HG02973 (cell line): ENCODE measurements around the gene MORN1.
"Not testable (repeated sequence)": the region's sequence is repeated elsewhere in the genome, so short reads cannot be mapped to it uniquely, and the experiment has no call there.

Experiments
- ATAC-seq: cut with Tn5 transposase; IDR thresholded peaks from one replicate; pipeline ENCODE4 v1.9.1; 2021; ENCODE audit warnings: moderate library complexity; ENCODE audit not compliant: unreplicated experiment

MORN1 gene

GRCh38 chr1:2391041-2391930, at the start of gene MORN1, which contains the start of gene RER1:
MORN1 (minus strand) TSS chr1:2391554; CDS start chr1:2391533, 21 bp downstream.
RER1 (plus strand) TSS chr1:2391841; CDS start chr1:2395791, 3,950 bp downstream.
- peak; percentile 86 for ATAC-seq

GRCh38 chr1:2440346-2440745, 49.0 kb upstream of the MORN1 start:
- not testable (repeated sequence) for ATAC-seq

GRCh38 chr1:2439369-2439768, 48.0 kb upstream of the MORN1 start:
- no peak for ATAC-seq

DNA sequence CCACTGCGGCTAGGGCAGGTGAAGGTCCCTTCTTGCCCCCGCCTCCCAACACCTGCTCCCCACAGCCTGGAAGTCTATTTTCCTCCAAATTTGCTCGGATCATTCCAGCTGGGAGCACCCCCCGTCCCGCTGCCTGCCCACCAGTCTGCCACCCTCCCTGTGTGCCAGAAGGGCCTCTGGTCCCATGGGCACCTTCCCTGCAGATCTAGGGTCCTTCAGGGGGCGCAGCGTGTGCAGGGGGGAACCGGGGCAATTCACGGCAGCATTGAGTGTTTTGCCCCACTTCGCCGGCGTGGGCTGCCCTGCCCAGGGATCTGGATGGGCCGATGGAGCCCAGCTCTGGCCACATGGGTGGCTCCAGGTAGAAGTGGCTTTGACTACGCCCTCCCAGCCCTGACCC, 47.3 kb upstream of the MORN1 start:
- no peak for ATAC-seq

DNA sequence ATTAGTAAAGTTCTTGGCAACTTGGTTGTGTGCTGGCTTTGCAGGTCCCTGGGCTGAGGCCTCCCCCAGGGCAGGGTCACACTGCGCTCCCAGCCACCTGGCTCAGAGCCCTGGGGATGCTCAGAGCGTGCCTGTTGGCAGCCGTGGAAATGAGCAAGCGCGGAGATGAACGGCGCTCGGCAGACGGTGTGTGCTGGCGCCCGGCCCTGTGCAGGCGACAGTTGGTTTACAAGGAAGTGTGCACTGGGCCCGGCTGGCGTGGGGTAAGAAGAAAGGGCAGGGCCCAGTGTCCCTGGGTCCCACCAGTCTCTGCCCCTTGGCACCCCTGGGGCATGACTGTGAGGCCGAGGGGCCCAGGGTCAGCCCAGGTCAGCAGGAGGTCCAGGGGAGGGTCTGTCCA, 46.7 kb upstream of the MORN1 start:
- ATAC-seq, result no peak

DNA sequence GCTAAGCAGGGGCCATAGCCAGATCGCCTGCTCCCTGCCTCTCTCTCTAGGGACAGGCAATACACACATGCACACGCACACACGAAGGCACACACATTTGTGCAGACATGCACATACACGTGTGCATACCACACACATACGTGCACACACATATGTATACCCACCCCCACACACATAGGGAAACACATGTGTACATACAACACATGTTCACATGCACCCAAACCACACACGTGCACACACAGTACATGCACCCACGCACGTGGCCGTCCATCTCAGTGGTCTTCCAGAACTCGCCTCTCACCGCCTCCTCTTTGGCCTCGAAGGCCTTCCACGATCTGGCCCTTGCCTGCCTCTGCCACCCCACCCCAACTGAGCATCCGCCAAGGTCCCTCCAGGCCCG, 46.3 kb upstream of the MORN1 start:
- no peak for ATAC-seq

GRCh38 chr1:2436876-2437275, 45.5 kb upstream of the MORN1 start:
- no peak for ATAC-seq

- ATAC-seq, result no peak
Observed at GRCh38 chr1:2435746-2436355, 44.5 kb upstream of the MORN1 start.

GRCh38 chr1:2435091-2435490, 43.7 kb upstream of the MORN1 start:
- no peak for ATAC-seq

GRCh38 chr1:2433936-2434655, 42.7 kb upstream of the MORN1 start:
- no peak for ATAC-seq

DNA sequence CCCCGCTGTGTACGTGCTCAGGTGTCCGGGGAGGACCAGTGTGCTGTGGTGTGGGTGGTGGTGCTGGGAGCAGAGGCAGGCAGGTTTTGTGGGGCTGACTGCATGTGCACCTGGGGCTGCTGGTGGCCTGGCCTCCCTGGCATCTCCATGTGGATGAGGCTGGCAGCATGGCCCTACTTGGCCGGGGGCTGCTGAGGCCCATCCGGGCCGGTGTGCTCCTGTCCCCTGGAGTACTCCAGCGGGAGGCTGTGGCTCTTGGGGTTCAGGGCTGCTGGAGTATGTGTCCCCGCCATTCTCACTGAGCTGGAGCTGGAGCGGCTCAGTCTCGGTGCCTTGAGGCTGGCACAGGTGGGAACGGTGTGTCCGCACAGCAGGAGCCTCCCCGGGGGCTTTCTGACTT, 41.8 kb upstream of the MORN1 start:
- ATAC-seq, result no peak

- no peak for ATAC-seq
Observed at GRCh38 chr1:2432441-2432844, 41.1 kb upstream of the MORN1 start.

GRCh38 chr1:2431518-2431917, 40.2 kb upstream of the MORN1 start:
- ATAC-seq, result no peak

- no peak for ATAC-seq
Observed at GRCh38 chr1:2431103-2431502, 39.7 kb upstream of the MORN1 start.

DNA sequence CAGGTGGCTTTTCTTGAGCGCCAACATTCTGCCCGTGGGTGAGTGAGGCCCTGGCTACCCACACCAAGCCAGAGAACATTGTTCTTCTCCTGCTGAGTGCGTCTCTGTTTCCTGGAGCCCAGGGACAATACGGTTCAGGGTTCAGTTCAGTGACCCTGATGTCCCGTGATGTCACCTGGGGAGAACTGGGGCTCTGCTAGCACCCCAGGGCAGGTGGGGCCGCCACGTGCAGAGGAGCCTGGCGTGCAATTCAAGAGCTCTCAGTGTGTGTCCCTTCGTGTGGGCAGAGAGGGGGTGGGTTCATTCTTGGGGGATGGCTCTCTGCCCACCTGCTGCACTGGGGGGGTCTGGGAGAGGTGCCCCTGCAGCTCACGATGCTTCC, 39.2 kb upstream of the MORN1 start:
- no peak for ATAC-seq

- ATAC-seq, result no peak
Observed at GRCh38 chr1:2429780-2430591, 38.6 kb upstream of the MORN1 start.

DNA sequence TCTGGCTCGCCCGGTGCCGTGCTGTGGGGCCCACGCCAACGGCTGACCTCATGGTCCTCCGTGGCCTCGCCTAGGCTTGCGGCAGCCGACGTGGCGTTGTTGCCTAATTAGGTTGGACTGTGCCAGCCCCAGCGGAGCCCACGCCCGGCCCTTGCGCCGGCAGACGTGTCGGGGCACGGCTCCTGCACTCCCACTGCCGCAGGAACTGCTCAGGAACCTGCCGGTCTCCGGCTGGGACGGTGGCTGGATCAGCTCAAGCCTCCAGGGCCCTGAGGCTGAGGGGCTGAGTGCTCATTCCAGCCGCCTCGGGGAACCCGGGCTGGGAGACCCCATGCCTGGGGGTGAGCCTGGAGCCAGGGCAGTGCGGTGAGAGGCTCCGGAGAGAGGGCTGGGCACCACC, 37.1 kb upstream of the MORN1 start:
- no peak for ATAC-seq

GRCh38 chr1:2427976-2428375, 36.6 kb upstream of the MORN1 start:
- no peak for ATAC-seq

GRCh38 chr1:2427051-2427450, 35.7 kb upstream of the MORN1 start:
- ATAC-seq, result no peak

DNA sequence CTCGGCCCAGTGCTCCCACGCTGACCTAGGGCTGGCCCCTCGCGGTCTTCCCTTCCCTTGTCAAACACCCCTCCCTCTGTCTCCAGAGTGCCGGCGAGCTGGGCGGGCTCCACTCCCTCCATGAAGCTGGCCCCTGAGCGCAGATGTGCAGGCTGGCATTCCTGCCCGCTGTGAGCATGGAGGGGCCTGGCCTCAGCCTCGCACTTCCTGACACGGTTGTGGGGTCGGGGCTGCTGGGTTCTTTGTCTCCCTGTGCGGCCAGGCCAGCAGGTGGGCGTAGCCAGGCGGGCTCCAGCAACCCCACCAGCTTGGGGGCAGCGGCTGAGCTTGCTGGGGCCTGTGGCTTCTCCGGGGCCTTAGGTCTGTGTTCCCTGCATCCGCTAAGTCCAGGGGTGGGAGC, 35.2 kb upstream of the MORN1 start:
- ATAC-seq, result no peak

- ATAC-seq, result no peak
Observed at GRCh38 chr1:2425892-2426291, 34.5 kb upstream of the MORN1 start.
